Fibroblast of lung (primary cell): ENCODE measurements around the gene ITPR1. TPM values are rescaled to one million over a fixed set of nuclear protein-coding genes. Genes with fewer than 3 reads are reported as not detected.

ENCODE experiments used
- DNase-seq, 2 donors: peaks; one replicate each; pipeline versions ENCODE4 v3.0.0 to v3.0.0-alpha.2; 2010; ENCODE audit warnings: low read depth in 2 of 2
- H2AFZ ChIP-seq: 2 replicates; pipeline ENCODE4 v1.5.1; 2012; ENCODE audit warnings: low read length, control low read depth, inconsistent platforms
- H3K27ac ChIP-seq: 2 replicates; pipeline ENCODE4 v1.5.1; 2011; ENCODE audit warnings: low read length, control low read depth; ENCODE audit not compliant: insufficient read depth
- H3K27me3 ChIP-seq: 2 replicates; pipeline ENCODE4 v1.5.1; 2011; ENCODE audit warnings: mild to moderate bottlenecking, low read length; ENCODE audit not compliant: control insufficient read depth, insufficient read depth
- H3K36me3 ChIP-seq: 2 replicates; pipeline ENCODE4 v1.5.1; 2011; ENCODE audit warnings: low read length; ENCODE audit not compliant: control insufficient read depth, insufficient read depth
- H3K4me1 ChIP-seq: 2 replicates; pipeline ENCODE4 v1.5.1; 2011; ENCODE audit warnings: low read length; ENCODE audit not compliant: control insufficient read depth, insufficient read depth; ENCODE audit errors: extremely low read depth
- H3K4me2 ChIP-seq: 2 replicates; pipeline ENCODE4 v1.5.1; 2011; ENCODE audit warnings: low read length, control low read depth; ENCODE audit not compliant: insufficient read depth; ENCODE audit errors: extremely low read depth
- H3K4me3 ChIP-seq, 4 experiments: fragments of 200-600 bp in 1 of 4; sonication (generic) in 1 of 4; replicated peaks in 1 of 4; 2 replicates each; pipeline ENCODE4 v1.5.1; 2011 to 2016; ENCODE audit warnings: low read length in 4 of 4, low read depth in 3 of 4, mild to moderate bottlenecking in 3 of 4, control low read depth in 2 of 4, inconsistent platforms in 1 of 4, mixed read lengths in 1 of 4; ENCODE audit not compliant: insufficient read depth in 1 of 4; ENCODE audit errors: control extremely low read depth in 1 of 4
- H3K79me2 ChIP-seq: 2 replicates; pipeline ENCODE4 v1.5.1; 2012; ENCODE audit warnings: mild to moderate bottlenecking, low read length, inconsistent platforms; ENCODE audit not compliant: control insufficient read depth, insufficient read depth
- H3K9ac ChIP-seq: 2 replicates; pipeline ENCODE4 v1.5.1; 2011; ENCODE audit warnings: mild to moderate bottlenecking, low read length, control low read depth; ENCODE audit not compliant: insufficient read depth
- H3K9me3 ChIP-seq: 2 replicates; pipeline ENCODE4 v1.5.1; 2012; ENCODE audit warnings: low read depth, low read length; ENCODE audit not compliant: control insufficient read depth, insufficient read depth
- H4K20me1 ChIP-seq: 2 replicates; pipeline ENCODE4 v1.5.1; 2011; ENCODE audit warnings: low read length; ENCODE audit not compliant: control insufficient read depth, insufficient read depth; ENCODE audit errors: extremely low read depth
- CTCF ChIP-seq, 2 donors: IDR thresholded peaks in 1 of 2; conservative IDR thresholded peaks in 1 of 2; 1 replicate in 1 of 2; 2 replicates in 1 of 2; pipeline ENCODE4 v1.5.1; 2011 to 2012; ENCODE audit warnings: low read length in 2 of 2, control low read depth in 1 of 2, inconsistent platforms in 1 of 2, low read depth in 1 of 2, mild to moderate bottlenecking in 1 of 2
- EZH2 ChIP-seq: IDR thresholded peaks from 2 replicates; pipeline ENCODE4 v1.5.1; 2012; ENCODE audit warnings: low read length, control low read depth, mild to moderate bottlenecking; ENCODE audit errors: missing control alignments
- polyA plus RNA-seq, 2 donors: library from polyadenylated mRNA; depleted of rRNA in 1 of 2; stranded (reverse) in 1 of 2; unstranded in 1 of 2; fragments of >200 nt; gene quantifications; 2 replicates each; pipeline ENCODE4 v1.2.1, GENCODE V29; 2011 to 2012; ENCODE audit warnings: missing spikeins in 1 of 2
- total RNA-seq: library from RNA; depleted of rRNA; stranded (reverse); fragments of >200 nt; gene quantifications from 2 replicates; pipeline ENCODE4 v1.2.1, GENCODE V29; 2014

The ITPR1 gene
- total and polyA plus RNA-seq, 2 donors (not counting 1 experiment from before 2014, with no cell fraction given), result 19.2 to 87.0 TPM

DNA sequence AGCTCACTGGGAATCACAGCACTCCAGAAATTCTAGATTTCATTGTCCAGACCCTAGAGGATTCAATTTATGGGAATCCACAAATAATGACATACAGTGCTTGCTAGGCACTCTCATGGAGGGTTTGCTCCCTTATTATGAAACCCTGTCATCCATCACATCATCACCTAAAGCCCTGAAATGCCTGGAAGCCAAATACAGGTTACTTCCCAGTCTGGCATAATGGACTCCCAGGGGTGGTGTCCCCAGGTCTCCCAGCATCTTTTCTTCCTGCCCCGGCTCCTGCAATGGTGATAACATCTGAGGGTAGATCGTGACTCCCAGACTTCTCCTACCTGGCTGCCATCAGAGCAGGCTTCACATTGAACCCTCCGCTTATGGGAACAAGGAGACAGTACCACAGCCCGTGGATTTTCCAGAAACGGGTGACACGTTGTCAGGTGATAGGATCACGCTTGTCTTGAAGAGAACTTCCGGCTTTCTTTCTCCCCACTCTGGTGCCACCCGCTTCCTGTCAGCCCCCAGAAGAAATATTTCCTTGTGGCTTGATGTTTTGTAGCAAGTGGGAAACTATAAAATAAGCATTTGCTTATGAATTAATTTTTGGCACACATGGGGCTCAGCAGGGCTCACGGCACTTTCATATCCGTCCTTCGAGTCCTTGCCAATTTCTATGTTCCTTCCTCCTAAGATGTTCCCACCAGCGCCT, 247.4 kb downstream of the ITPR1 start:
- Histone ChIP-seq H3K79me2 (no peaks in the 10 kb centered on the region), H2AFZ (no peak overlapping the region), H3K27me3 (no peaks in the 10 kb centered on the region), H3K9me3 (no peaks in the 10 kb centered on the region), H3K4me3 (no peak overlapping the region), H3K4me1 (peaks cover 4% of the 10 kb centered on the region), H3K4me2 (no peak overlapping the region), H3K36me3 (no peaks in the 10 kb centered on the region), H3K9ac (no peak overlapping the region), H4K20me1 (no peaks in the 10 kb centered on the region), H3K27ac (no peak overlapping the region)
- peak in 1 of 2 donors; percentile 27 for DNase-seq
- TF ChIP-seq CTCF (conservative IDR thresholded peaks at IDR 0.05 in 1 of 2, IDR thresholded peaks at IDR 0.05 in 1 of 2; ENCODE audit: low read depth in 1 of 2, low read length in 2 of 2), result no peak

DNA sequence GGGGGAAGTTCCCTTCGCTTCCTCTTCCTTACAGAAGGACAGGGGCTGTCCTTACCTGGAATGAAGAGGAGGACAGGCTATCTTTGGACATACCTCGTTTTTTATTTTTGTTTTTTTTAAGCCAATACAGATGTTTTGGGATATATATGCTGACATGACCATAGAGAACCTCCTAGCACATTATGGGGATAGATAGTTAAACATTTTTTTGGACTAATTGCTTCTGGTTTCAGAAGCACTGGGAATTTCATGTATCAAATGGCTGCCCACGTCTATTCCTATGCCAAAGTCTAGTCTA, 247.9 kb downstream of the ITPR1 start:
- H3K4me1 ChIP-seq, result peaks cover 4% of the 10 kb centered on the region
- no peaks in the 10 kb centered on the region for H3K27me3 ChIP-seq
- no peak overlapping the region for H3K4me2 ChIP-seq
- H3K9ac ChIP-seq, result no peak overlapping the region
- no peaks in the 10 kb centered on the region for H3K9me3 ChIP-seq
- TF ChIP-seq CTCF (conservative IDR thresholded peaks at IDR 0.05 in 1 of 2, IDR thresholded peaks at IDR 0.05 in 1 of 2; ENCODE audit: low read depth in 1 of 2, low read length in 2 of 2) (no peak), EZH2 (no peak)
- no peaks in the 10 kb centered on the region for H4K20me1 ChIP-seq
- H3K79me2 ChIP-seq, result no peaks in the 10 kb centered on the region
- no peaks in the 10 kb centered on the region for H3K36me3 ChIP-seq
- no peak for DNase-seq
- H3K4me3 ChIP-seq, result no peak overlapping the region
- H2AFZ ChIP-seq, result no peak overlapping the region
- peak overlapping the region; percentile 55 for H3K27ac ChIP-seq

GRCh38 chr3:4741404-4742307, 248.5 kb downstream of the ITPR1 start:
- Histone ChIP-seq H3K36me3 (no peaks in the 10 kb centered on the region), H3K9ac (no peak overlapping the region), H3K9me3 (no peaks in the 10 kb centered on the region), H3K4me2 (peak overlapping the region; percentile 9), H3K4me3 (no peak overlapping the region), H3K79me2 (no peaks in the 10 kb centered on the region), H3K27me3 (no peaks in the 10 kb centered on the region), H4K20me1 (no peaks in the 10 kb centered on the region), H3K4me1 (peaks cover 4% of the 10 kb centered on the region), H2AFZ (no peak overlapping the region), H3K27ac (peak overlapping the region; percentile 55)
- peak; percentile 96 to 99 for DNase-seq
- no peak for TF ChIP-seq CTCF (conservative IDR thresholded peaks at IDR 0.05 in 1 of 2, IDR thresholded peaks at IDR 0.05 in 1 of 2; ENCODE audit: low read depth in 1 of 2, low read length in 2 of 2)
- TF ChIP-seq EZH2, result no peak
